IMR-90 (cell line): ENCODE measurements around the gene RPL36.

Experiments
- BHLHE40 ChIP-seq: fragments of 150-350 bp; IDR thresholded peaks from 2 replicates; pipeline ENCODE4 v1.6.1; 2016; ENCODE audit warnings: mild to moderate bottlenecking, low read depth, low read length
- CEBPB ChIP-seq: IDR thresholded peaks from 2 replicates; pipeline ENCODE4 v1.6.1; 2012; ENCODE audit warnings: low read depth, low read length, improper control_type of control experiment
- CHD1 ChIP-seq: IDR thresholded peaks from 2 replicates; pipeline ENCODE4 v1.6.1; 2012; ENCODE audit warnings: low read depth, low read length, improper control_type of control experiment
- CTCF ChIP-seq: conservative IDR thresholded peaks from 2 replicates; pipeline ENCODE4 v1.5.1; 2012; ENCODE audit warnings: mild to moderate bottlenecking, low read depth, low read length, improper control_type of control experiment
- MAFK ChIP-seq: IDR thresholded peaks from 2 replicates; pipeline ENCODE4 v1.6.1; 2012; ENCODE audit warnings: low read depth, low read length, improper control_type of control experiment
- MXI1 ChIP-seq: IDR thresholded peaks from 2 replicates; pipeline ENCODE4 v1.6.1; 2012; ENCODE audit warnings: low read depth, mild to moderate bottlenecking, low read length, moderate library complexity, borderline replicate concordance
- NFE2L2 ChIP-seq: fragments of 150-350 bp; IDR thresholded peaks from 2 replicates; pipeline ENCODE4 v1.6.1; 2016; ENCODE audit warnings: low read depth, mild to moderate bottlenecking, low read length
- POLR2A ChIP-seq: IDR thresholded peaks from 2 replicates; pipeline ENCODE4 v1.6.1; 2012; ENCODE audit warnings: mild to moderate bottlenecking, low read depth, low read length
- RAD21 ChIP-seq: IDR thresholded peaks from 2 replicates; pipeline ENCODE4 v1.6.1; 2012; ENCODE audit warnings: low read length, improper control_type of control experiment
- RCOR1 ChIP-seq: IDR thresholded peaks from 2 replicates; pipeline ENCODE4 v1.6.1; 2012; ENCODE audit warnings: mild to moderate bottlenecking, low read length, improper control_type of control experiment; ENCODE audit not compliant: insufficient replicate concordance
- RFX5 ChIP-seq: IDR thresholded peaks from 2 replicates; pipeline ENCODE4 v1.8.0; 2012; ENCODE audit warnings: low read depth, mild to moderate bottlenecking, low read length, moderate library complexity
- SMC3 ChIP-seq: fragments of 150-350 bp; IDR thresholded peaks from 2 replicates; pipeline ENCODE4 v1.6.1; 2016; ENCODE audit warnings: low read depth, mild to moderate bottlenecking, antibody characterized with exemption, low read length, moderate library complexity
- TF ChIP-seq, protein P1 (sequence below): fragments of 150-350 bp; IDR thresholded peaks from 2 replicates; pipeline ENCODE4 v1.6.1; 2017; ENCODE audit warnings: mild to moderate bottlenecking, antibody characterized with exemption, low read length, low read depth

- TF ChIP-seq MXI1 (no peak), CEBPB (no peak), CTCF (no peak), POLR2A (no peak), RAD21 (no peak), RCOR1 (no peak), NFE2L2 (no peak), MAFK (no peak), SMC3 (no peak), RFX5 (no peak), BHLHE40 (no peak), CHD1 (no peak)
- TF ChIP-seq, protein P1, sequence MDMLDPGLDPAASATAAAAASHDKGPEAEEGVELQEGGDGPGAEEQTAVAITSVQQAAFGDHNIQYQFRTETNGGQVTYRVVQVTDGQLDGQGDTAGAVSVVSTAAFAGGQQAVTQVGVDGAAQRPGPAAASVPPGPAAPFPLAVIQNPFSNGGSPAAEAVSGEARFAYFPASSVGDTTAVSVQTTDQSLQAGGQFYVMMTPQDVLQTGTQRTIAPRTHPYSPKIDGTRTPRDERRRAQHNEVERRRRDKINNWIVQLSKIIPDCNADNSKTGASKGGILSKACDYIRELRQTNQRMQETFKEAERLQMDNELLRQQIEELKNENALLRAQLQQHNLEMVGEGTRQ: no peak
Measured at GRCh38 chr19:5679289-5680083, 10.6 kb upstream of the RPL36 start.
